Fibroblast of skin of left biceps (primary cell): ENCODE measurements around the gene CPNE5.

Experiments used
- DNase-seq, 2 experiments: peaks; one replicate each; pipeline ENCODE4 v3.0.0-alpha.2; 2013; ENCODE audit warnings: low read depth in 2 of 2

CPNE5 gene

DNA sequence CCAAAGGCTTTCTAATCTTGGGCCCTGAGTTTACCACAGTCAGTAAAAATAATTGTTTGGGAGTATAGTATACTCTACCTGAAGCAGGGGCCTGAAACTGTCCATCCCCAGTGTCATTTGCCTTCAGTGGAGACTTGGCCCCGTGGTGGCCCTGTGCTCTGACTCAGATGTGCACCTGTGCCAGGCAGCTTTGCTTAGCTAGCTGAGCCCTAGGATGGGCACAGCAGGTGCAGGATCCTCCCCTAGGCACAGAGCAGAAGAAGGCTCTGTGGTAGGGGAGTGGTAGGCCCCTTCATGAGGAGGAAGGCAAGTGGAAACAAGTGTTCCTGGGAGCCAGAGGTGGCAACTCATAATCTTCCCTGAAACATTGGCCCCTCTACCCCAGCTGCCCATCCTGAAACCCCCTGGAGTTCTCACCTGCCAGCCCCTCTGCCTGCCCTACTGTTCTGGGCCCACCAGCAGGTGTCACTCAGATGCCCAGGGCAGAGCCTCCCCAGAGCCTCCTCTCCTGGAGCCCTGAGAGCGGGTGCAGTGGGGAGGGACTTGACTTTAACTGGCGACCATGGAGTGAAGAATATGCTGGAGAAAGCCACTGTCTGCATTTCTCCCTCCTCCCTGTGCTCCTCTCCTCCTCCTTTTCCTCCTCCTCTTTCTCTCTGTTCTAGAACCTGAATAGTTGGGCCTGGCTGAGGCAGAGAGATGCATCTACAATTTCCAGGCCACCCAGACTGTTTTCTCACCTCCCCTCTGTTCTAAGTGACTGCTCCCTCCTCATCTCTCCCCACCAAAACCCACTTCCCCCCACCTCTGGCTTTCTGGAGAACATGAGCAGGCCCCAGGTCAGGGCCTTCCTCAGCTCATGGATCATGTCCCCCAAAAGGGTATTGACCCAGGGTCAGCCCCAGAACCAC lies 2.9 kb downstream of the CPNE5 start:
- DNase-seq: no peak

DNA sequence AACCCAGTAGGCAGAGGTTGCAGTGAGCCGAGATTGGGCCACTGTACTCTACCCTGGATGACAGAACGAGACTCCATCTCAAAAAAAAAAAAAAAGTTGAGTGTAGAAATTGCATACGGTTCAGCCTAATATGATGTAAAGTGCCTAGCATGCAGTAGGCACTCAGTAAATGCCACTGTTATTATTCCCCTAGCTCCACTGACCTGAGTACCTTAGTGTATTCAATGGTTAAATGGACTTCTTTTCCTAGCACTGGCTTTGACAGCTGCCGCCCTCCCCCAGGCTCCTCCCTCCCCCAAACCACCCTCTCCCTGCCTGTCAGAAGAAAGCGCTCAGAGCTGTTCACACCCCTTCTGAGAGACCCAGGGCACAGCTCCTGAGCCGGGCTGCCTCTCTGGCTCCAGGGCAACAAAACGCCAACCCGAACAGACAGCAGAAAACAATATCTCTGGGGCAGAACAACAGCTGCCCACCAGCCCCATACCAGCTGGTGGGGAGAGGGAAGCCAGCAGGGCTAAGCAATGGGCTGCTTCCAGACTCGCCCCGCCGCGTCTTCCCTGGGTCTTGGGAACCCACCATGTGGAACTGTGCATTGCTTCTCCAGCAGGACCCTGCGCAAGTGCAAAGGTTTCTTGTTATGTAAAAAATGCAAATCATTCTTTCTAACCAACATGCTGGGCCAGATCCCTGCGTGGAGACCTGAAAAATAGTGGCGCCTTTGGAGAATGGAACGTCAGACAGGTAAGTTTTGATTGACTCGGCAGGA lies 4.5 kb downstream of the CPNE5 start:
- DNase-seq: no peak

DNA sequence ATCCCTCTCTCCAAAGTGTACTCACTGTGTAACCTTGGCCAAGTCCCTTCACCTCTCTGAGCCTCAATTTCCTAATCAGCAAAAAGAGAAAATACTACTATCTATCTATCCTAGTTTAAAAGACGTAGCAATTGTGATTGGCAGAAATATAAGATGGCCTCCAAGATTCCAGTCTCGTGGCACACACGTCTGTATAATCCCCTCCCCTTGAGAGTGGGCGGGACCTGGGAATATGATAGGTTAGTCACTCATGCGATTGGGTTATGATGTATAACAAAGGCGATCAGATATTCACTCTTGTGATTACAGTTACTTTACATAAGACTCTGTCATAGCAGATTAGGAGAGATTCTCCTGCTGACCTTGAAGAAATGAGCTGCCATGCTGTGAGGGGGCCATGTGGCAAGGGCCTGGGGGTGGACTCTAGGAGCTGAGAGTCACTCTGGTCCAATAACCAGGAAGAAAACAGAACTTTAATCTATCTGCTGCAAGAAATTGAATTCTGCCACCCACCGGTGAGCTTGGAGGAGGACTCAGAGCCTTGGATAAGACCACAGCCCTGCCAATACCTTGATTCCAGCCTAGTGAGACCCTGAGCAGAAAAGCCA lies 6.0 kb downstream of the CPNE5 start:
- DNase-seq: no peak

DNA sequence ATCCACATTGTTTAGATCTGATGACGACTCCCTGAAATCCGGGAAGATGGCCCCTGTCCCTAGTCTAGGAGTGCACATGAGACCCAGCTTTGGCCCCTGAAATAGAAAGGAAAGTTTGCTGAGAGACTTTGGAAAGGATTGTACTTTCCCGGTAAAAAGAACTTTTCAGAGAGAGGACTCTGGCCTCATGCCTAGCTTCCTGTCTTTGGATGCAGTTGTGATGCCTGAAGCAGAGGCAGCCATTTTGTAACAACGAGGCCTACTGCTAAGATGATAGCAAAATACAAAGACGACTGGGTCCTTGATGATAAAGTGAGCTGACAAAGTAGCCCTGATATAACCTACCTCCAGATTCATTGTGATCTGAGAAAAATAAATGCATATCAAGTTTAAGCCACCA lies 6.9 kb downstream of the CPNE5 start:
- no peak for DNase-seq

DNA sequence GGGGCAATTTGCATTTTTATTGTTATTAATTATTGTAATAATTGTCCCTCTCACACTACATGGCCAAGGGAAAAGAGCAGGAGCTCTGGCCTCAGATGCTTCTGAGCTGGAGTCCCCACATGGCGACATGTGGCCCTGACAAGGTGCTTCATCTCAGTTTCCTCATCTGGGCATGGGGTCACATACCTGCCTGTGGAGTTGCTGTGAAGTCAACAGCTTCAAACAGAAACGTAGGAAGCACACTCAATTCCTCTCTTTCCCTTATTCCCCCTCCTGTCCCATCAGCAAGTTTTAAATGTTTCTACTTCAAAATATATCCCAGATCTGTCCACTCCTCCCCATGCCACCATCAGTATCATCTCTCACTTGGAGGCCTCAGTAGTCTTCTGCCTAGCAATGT lies 8.7 kb downstream of the CPNE5 start:
- DNase-seq: no peak

DNA sequence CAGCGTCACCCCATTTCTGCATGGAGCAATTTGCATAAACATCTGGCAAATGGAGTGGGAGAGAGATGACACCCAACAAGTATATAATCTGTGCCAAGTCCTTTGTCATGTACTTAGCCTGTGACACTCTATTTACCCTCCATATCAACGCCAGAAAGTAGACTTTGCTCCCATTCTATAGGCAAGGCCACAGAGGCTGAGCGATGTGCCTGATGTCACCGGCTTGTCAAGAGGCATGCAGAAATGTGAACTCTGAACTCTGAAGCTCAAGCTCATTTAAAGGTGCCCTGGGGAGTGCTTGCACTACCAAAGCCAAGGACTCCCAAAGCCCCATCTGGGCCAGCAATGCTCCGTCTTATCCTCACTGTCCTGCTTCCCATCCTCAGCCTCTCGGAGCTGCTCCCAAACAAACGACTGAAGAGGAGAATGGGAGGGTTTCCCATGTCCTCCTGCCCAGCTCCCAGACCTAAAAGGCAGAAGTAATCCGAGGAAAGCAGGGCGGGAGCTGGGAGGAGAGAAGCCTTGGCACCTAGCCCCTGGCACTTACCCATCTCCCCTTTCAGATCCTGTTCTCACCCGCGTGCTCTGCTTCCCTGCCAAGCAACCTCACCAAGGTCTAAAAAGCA lies 9.2 kb downstream of the CPNE5 start:
- no peak for DNase-seq

DNA sequence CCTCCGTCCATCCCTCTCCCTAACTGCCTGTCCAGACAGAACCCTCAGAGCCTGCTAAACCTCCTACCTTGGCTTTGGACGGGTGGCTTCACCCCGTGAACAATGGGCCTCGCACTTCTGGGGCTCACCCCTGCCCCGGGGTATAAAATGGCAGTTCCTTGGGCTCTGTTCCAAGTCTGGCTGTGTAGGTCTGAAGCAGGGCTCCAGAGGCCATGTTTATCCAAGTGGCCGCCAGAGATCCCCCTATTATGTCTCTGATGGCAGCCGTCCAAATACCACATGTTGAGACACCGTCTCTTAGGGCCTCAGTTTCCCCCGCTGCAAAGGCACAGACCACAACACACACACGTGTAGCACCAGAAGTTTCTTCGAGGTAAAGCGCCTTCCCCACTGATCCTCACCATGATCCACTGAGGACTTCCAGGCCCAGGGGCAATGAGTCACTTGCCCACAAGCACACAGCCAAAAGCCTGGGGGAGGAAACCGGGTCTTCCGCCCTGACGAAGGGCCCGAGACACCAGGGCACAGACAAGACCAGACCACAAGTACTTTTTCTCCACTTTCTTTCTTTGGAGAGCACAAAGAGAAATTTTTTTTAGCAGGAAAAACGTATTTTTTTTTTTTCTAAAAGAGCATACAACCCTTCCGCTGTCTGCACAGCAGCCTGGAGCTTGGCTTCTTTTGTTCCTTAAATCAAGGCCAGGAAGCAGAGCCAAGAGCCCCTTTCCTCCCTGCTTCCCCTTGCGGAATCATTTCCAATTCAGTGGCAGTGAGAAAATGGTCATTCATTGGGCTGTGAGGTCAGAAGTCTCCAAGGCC lies 11.8 kb downstream of the CPNE5 start:
- no peak for DNase-seq

DNA sequence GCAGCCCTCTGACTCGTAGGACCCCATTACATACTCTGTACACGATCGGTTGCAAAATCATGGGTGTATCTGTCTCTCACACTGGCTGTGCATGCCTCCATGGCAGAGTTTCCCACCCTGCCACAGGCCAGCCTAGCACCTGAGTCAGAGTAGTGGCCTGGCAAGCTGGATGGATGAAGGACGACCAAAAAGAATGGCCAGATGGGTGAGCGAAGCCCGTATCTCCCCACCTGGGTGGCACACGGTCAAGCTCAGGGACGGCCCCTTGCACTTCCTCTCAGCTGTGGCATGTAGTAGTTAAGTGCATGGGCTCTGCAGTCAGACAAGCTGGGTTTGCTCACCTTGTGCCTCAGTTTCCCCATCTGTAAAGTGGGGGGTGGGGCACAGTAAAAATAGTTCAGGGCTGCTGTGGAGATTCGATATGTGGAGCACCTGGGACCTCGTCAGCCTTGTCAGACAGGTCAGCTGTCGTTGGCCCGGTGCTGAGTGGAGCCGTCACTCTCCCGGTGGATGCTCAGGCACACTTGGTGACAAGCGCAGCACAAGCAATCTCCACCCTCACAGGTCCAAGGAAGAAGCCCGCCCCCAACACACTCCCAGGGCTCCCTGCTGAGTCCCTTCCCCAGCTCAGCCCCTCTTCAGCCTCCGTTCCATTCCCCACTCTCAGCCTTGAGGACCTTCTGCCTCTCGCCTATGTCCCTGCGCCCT lies 12.6 kb downstream of the CPNE5 start:
- no peak for DNase-seq

DNA sequence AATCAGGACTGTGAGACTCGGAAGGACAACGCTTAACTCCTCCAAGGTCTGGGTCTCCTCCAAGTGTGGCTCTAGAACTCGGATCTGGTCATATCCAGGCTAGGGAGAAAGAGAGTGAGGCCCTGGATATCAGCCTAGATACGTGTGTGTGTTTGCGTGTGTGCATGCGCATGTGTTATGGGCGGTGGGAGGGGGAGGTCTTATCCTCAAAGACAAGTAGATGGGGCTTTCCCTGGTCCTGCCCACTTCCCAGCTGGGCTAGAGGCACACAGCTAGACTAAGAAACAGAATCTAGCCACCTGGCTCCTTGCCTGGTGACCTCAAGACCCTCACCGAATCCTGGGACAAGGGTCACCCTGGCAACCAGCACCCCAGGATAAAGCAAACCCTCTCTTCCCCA lies 13.2 kb downstream of the CPNE5 start:
- no peak for DNase-seq

DNA sequence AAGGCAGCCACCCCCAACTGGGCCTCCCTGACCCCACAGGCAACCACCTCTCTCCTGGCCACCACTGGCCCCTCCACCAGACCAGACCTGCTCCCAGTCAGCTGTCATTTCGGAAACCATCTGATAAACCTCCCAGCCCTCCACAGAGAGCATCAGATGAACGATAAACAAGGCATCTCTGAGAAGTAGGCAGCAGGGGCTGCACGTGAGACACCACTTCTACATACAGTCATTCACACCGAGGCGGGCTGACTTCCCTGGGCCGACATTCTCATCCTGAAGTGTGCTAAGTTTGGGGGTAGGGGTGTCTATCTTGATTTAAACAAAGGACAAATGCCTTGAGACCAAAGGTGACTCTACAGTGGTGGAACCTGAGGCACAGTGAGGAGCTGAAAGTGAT lies 13.8 kb downstream of the CPNE5 start:
- no peak for DNase-seq

DNA sequence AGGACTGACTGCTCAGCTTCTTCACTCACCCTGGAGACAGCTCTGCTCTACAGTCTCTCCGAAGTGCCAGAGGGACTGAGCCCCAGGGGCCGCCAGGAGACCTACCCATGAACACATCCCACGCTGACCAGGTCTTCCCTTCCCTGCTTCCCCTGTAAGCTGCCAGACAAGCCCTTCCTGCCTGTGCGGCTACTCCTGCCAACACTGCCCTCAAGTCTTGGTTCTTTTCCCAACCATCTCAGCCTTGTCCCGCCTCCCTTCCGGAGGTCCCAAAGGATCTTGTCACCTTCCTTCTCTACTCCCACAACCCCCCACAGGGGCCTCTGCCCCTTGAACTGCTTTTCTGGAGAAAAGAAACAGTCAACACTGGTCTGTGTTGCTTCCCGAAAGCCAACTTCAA lies 15.0 kb downstream of the CPNE5 start:
- no peak for DNase-seq

DNA sequence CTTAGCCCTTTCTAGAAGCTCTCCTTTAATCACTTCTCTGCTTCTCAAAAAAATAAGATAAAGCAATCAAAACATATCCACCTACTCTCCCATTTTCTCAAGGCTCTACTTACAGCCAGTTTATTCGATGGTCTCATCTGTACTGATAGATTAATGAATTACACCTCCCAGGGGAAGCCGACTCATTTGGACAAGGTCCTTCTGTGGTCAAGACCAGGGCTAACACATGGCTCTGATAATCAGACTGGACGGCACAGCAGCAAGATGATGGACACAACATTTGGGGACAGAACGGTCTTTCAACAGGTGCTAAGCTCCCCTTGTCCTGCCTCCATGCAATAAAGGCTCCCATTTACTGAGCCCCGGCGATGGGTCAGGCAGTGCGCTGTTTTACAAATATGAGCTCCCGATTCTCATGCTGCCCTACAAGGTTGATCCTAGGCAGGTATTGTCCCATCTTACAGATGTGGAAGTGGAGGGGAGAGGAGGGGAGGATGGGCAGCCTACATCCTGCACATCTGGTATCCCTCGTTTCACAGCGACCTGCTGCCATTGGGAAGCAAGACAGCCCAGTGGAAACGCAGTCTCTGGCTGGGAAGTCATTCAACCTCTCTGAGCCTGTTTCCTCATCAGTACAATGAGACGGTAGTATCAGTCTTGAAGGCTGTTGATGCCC lies 15.7 kb downstream of the CPNE5 start:
- DNase-seq: no peak

DNA sequence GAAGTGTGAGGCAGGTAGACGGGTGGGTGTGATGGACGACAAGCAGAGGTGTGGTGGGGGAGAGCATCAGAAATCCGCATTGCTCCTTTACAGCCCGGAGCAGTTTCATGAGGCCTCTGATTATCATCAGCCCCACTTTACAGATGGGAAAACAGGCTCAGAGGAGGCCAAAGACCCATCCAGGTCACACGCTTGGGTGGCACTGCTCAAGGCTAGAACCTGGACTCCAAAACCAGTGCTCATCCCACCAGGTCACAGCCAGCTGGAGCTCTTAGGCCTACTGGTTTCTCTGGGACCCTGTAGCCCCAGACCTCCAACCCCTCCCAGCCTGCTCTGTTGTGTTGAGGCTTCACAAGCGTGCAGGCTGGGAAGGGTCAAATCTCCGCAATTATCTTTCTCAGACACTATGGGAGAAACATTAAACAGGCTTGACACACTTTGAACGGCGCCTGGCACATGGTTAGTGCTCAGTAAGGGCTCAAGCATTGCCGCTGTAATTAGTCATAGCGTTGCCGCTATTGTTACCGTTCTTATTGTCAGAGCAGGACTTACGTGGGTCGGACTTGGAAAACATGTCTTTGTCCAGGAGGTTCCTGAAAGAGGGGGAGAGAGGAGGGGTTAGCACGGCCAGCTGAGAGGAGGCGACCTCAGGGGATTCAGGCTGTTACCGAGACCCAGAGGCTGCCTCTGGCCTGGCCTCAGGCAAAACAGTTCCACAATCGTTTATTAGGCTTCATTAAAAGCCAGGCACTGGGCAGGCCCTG lies 16.6 kb downstream of the CPNE5 start:
- no peak for DNase-seq

DNA sequence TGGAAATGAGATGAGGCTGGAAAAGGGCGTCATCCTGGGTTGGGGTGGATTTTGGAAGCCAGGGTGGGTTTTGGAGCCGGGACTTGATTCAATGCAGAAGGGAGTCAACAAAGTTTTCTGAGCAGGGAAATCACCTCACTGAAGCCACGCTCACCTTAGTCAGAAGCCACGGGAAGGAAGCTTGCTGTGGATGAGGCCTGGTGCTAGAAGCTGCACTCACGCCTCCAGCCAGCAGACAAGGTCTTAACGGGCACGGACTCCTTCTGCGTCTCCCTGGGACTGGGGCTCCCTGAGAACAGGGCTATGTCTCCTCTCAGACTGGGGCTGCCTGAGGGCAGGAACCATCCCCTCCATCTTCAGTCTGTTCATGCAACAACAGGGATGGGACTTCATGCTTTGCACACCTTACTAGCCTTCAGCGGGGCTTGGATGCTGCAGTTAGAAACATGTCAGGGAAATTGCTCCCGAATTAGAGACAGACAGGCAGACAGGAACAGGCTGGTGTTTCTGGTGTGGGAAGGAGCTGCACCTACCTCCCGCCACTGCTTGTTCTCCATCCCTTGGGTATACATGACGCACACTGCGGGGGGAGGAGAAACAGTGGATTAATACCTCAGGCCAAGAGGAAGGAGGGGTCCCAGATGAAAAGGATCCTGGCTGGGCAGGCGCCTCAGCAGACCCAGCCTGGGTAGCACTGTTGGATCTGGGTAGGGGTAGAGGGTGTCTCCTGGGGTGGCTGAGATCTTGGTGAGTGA lies 17.5 kb downstream of the CPNE5 start:
- DNase-seq: no peak

DNA sequence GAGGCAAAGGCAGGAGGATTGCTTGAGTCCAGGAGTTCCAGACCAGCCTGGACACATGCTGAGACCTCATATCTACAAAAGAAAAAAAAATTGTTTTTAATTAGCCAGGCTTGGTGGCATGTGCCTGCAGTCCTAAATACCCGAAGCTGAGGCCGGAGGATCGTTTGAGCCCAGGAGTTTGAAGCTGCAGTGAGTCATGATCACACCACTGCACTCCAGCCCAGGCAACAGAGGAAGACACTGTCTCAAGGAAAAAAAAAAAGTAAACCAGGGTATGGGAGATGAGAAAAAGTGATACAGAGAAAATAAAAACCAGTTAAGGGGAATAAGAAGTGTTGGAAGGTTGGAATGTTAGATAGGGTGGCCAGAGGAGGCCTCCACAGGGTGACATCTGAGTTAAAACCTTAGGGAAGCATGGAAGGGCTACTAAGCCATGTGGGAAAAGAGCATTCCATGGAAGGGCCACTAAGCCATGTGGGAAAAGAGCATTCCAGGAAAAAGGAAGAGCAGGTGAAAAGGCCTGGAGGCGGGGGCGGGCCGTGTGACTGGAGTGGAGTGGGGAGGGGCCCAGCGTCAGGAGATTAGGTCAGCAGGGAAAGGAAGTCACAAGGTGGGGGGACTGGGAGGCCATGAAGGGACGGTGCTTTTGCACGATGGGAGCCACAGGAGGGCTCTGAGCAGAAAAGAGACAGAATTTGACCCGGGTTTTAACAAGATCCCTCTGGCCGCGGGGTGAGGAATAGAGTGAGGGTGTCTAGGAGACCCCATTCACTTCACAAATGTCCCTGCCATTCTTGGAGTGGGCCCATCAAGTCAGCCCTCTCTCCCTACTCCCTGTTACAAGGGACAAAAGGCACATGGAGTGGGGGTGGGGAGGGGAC lies 18.3 kb downstream of the CPNE5 start:
- DNase-seq: no peak

DNA sequence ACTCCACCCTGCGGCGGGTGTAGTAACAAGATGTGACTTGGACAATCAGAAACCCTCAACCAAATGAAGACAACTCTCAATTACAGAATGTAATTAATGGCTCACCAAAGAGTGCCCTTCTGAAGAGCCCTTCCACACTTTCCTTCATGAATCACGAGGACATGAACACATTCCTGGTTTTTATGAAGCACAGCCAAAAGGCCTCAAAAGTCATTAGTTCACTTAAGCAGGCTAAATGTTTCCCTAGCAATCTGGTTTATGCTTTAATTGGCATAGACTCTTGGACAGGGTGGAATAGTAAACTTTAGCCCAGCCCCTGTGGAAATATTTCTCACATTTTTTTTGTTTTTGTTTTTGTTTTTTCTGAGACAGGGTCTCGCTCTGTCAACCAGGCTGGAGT lies 20.5 kb downstream of the CPNE5 start:
- DNase-seq: no peak

DNA sequence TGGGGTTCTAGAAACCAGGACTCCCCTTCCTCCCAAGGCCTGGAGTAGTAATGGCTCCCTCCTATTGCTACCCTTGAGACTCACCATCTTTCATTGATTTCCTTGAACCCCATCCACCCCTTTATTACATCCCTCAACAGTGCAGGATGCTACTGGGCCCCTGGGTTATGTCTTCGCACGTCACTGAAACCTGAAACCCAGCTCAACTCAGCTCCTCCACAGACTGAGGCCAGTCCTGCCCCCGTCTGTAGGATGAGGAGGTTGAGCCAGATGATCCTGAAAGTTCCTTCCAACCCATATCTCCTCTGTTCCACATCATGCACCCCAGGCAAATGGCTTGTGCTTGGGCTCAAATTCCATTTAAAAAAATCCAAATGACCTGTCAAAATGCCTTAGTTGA lies 21.4 kb downstream of the CPNE5 start:
- DNase-seq: no peak
